HepG2 (cell line): ENCODE data around the gene LHX3. TPM values are rescaled to one million over a fixed set of nuclear protein-coding genes. Genes with fewer than 3 reads are reported as not detected.

Experiments
- ARNT2 ChIP-seq: sonication (generic); formaldehyde crosslinking; IDR thresholded peaks from 2 replicates; pipeline ENCODE4 v1.8.0; 2022; ENCODE audit warnings: mild to moderate bottlenecking, low read depth, missing genetic modification reagents, moderate library complexity
- ATF7 ChIP-seq, 2 experiments: fragments of 450-650 bp in 1 of 2; sonication (generic) in 1 of 2; formaldehyde crosslinking in 1 of 2; IDR thresholded peaks; 2 replicates each; pipeline versions ENCODE4 v1.4.0 to v1.6.1; 2016 to 2020; ENCODE audit warnings: antibody characterized with exemption in 1 of 2, mild to moderate bottlenecking in 1 of 2, missing genetic modification reagents in 1 of 2
- GABPB1 ChIP-seq: IDR thresholded peaks from 2 replicates; pipeline ENCODE4 v1.6.1; 2016; ENCODE audit warnings: mild to moderate bottlenecking, missing genetic modification reagents, moderate library complexity, missing compliant biosample characterization
- GMEB2 ChIP-seq: IDR thresholded peaks from 2 replicates; pipeline ENCODE4 v1.6.1; 2016; ENCODE audit warnings: missing biosample characterization, missing genetic modification reagents, low read depth
- NFE2L2 ChIP-seq: fragments of 150-350 bp; IDR thresholded peaks from 2 replicates; pipeline ENCODE4 v1.6.1; 2014; ENCODE audit warnings: low read length
- NFKB2 ChIP-seq: sonication (generic); formaldehyde crosslinking; IDR thresholded peaks from 2 replicates; pipeline ENCODE4 v1.4.0; 2020; ENCODE audit warnings: missing genetic modification reagents, borderline replicate concordance
- ONECUT2 ChIP-seq: sonication (generic); formaldehyde crosslinking; IDR thresholded peaks from 2 replicates; pipeline ENCODE4 v1.4.0; 2020; ENCODE audit warnings: missing genetic modification reagents
- SMARCC2 ChIP-seq: fragments of 450-650 bp; IDR thresholded peaks from 2 replicates; pipeline ENCODE4 v1.6.1; 2017; ENCODE audit warnings: antibody characterized with exemption, mild to moderate bottlenecking
- TAF1 ChIP-seq: sonication (generic); formaldehyde crosslinking; IDR thresholded peaks from 2 replicates; pipeline ENCODE4 v1.4.0; 2020; ENCODE audit warnings: missing genetic modification reagents
- TOPORS ChIP-seq: sonication (generic); formaldehyde crosslinking; IDR thresholded peaks from 2 replicates; pipeline ENCODE4 v1.8.0; 2023; ENCODE audit warnings: mild to moderate bottlenecking, missing genetic modification reagents
- YEATS4 ChIP-seq: sonication (generic); formaldehyde crosslinking; IDR thresholded peaks from 2 replicates; pipeline ENCODE4 v1.4.0; 2020; ENCODE audit warnings: missing genetic modification reagents, borderline replicate concordance
- ZBTB21 ChIP-seq: sonication (generic); formaldehyde crosslinking; IDR thresholded peaks from 2 replicates; pipeline ENCODE4 v1.4.0; 2020; ENCODE audit warnings: missing genetic modification reagents
- ZNF143 ChIP-seq: sonication (generic); formaldehyde crosslinking; IDR thresholded peaks from 2 replicates; pipeline ENCODE4 v1.4.0; 2020; ENCODE audit warnings: missing genetic modification reagents
- ZNF34 ChIP-seq: sonication (generic); formaldehyde crosslinking; IDR thresholded peaks from 2 replicates; pipeline ENCODE4 v1.4.0; 2020; ENCODE audit warnings: mild to moderate bottlenecking, missing genetic modification reagents, borderline replicate concordance
- ZNF629 ChIP-seq: sonication (generic); formaldehyde crosslinking; conservative IDR thresholded peaks from 2 replicates; pipeline ENCODE4 v1.5.0; 2020; ENCODE audit warnings: missing genetic modification reagents
- ZNF724P ChIP-seq: sonication (generic); formaldehyde crosslinking; IDR thresholded peaks from 2 replicates; pipeline ENCODE4 v1.8.0; 2022; ENCODE audit warnings: missing genetic modification reagents, borderline replicate concordance
- ZNF746 ChIP-seq: sonication (generic); formaldehyde crosslinking; IDR thresholded peaks from 2 replicates; pipeline ENCODE4 v1.8.0; 2022; ENCODE audit warnings: mild to moderate bottlenecking, missing genetic modification reagents
- ZSCAN25 ChIP-seq: sonication (generic); formaldehyde crosslinking; IDR thresholded peaks from 2 replicates; pipeline ENCODE4 v1.8.0; 2022; ENCODE audit warnings: mild to moderate bottlenecking, missing genetic modification reagents
- polyA plus RNA-seq, 8 experiments: library from polyadenylated mRNA; depleted of rRNA in 3 of 8; stranded (reverse) in 7 of 8; unstranded in 1 of 8; fragments of >200 nt; fragmentation: Illumina TruSeq in 4 of 8; extraction: Trizol in 4 of 8; gene quantifications; 2 replicates each; pipeline versions ENCODE4 v1.2.1 to v1.2.3, GENCODE V29; 2011 to 2016; ENCODE audit warnings: low read depth in 4 of 8, missing spikeins in 1 of 8, mixed read lengths in 1 of 8; ENCODE audit not compliant: insufficient read depth in 1 of 8
- total RNA-seq, 5 experiments: library from RNA; depleted of rRNA; stranded (reverse); fragments of >200 nt; fragmentation: Illumina TruSeq; extraction: Trizol; gene quantifications; 2 replicates each; pipeline ENCODE4 v1.2.3, GENCODE V29; 2016; ENCODE audit warnings: low read depth in 1 of 5
- TF ChIP-seq, protein P1 (sequence below): IDR thresholded peaks from 2 replicates; pipeline ENCODE4 v1.6.1; 2016; ENCODE audit warnings: low read depth
- TF ChIP-seq, protein P2 (sequence below): sonication (generic); formaldehyde crosslinking; conservative IDR thresholded peaks from 2 replicates; pipeline ENCODE4 v1.8.0; 2022; ENCODE audit warnings: mild to moderate bottlenecking, moderate library complexity, missing genetic modification reagents
- TF ChIP-seq, protein P3 (sequence below): sonication (generic); formaldehyde crosslinking; IDR thresholded peaks from 2 replicates; pipeline ENCODE4 v1.8.0; 2022; ENCODE audit warnings: missing genetic modification reagents, mild to moderate bottlenecking, moderate library complexity, borderline replicate concordance
- TF ChIP-seq, protein P4 (sequence below): sonication (generic); formaldehyde crosslinking; conservative IDR thresholded peaks from 2 replicates; pipeline ENCODE4 v1.8.1; 2023; ENCODE audit warnings: missing genetic modification reagents

Gene LHX3
- total and polyA plus RNA-seq, 2 of the 13 experiments (the other 11 are each of a cell fraction or from before 2014, with no cell fraction given), result not detected

DNA sequence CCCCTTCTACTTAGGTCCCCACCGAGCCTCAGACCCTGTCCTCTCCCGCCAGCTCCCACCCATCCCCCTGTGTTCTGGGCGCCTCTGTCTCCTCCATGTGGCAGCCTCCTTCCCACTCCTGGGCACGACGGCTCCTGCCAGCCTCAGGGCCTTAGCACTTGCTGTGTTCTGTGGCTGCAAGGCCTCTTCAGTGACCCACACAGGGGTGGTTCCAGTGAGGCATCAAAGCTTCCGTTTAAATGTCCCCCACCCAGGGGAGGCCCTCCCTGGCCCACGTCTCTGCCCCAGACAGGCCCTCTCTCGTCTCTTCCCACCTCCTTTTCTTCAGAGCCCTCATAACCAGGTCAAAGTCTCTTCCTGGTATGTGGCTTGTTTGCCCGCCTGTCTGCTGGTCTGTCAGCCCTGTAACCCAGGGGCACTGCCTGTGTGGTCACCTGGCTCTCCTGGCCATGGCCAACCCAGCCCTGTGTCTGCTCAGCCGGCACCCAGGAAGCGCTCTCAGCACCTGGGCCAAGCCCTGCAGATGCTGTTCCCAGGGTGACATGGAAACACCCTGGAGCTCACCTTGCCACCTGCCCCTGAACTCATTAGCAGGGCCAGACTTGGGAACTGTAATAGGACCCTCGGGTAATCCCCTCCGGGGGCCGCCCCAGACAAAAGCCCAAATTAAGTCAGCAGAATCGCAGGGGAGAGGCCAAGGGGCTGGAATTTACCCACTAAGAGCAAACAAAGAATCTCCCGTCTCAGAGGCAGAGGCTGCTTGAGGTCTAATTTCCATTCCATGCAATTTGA lies 33.7 kb downstream of the LHX3 start (continued):
- TF ChIP-seq ZNF143 (CRISPR knock-in tag) (no peak), SMARCC2 (no peak), ZBTB21 (CRISPR knock-in tag) (no peak), ZNF34 (no peak), ZNF629 (CRISPR knock-in tag) (no peak), ARNT2 (CRISPR knock-in tag) (no peak), ZNF746 (no peak), TOPORS (CRISPR knock-in tag) (no peak), ZNF724P (CRISPR knock-in tag) (no peak), GMEB2 (CRISPR knock-in tag) (no peak), ZSCAN25 (CRISPR knock-in tag) (peak; percentile 83), YEATS4 (CRISPR knock-in tag) (no peak), ATF7 (IDR thresholded peaks at IDR 0.05) (no peak), ATF7 (CRISPR knock-in tag; IDR thresholded peaks at IDR 0.05) (no peak), TAF1 (CRISPR knock-in tag) (no peak), NFE2L2 (no peak), GABPB1 (CRISPR knock-in tag) (no peak), NFKB2 (CRISPR knock-in tag) (no peak), ONECUT2 (CRISPR knock-in tag) (no peak)
- TF ChIP-seq, protein P1, sequence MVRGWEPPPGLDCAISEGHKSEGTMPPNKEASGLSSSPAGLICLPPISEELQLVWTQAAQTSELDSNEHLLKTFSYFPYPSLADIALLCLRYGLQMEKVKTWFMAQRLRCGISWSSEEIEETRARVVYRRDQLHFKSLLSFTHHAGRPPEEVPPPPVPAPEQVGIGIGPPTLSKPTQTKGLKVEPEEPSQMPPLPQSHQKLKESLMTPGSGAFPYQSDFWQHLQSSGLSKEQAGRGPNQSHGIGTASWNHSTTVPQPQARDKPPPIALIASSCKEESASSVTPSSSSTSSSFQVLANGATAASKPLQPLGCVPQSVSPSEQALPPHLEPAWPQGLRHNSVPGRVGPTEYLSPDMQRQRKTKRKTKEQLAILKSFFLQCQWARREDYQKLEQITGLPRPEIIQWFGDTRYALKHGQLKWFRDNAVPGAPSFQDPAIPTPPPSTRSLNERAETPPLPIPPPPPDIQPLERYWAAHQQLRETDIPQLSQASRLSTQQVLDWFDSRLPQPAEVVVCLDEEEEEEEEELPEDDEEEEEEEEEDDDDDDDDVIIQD (CRISPR knock-in tag), result no peak
- TF ChIP-seq, protein P2, sequence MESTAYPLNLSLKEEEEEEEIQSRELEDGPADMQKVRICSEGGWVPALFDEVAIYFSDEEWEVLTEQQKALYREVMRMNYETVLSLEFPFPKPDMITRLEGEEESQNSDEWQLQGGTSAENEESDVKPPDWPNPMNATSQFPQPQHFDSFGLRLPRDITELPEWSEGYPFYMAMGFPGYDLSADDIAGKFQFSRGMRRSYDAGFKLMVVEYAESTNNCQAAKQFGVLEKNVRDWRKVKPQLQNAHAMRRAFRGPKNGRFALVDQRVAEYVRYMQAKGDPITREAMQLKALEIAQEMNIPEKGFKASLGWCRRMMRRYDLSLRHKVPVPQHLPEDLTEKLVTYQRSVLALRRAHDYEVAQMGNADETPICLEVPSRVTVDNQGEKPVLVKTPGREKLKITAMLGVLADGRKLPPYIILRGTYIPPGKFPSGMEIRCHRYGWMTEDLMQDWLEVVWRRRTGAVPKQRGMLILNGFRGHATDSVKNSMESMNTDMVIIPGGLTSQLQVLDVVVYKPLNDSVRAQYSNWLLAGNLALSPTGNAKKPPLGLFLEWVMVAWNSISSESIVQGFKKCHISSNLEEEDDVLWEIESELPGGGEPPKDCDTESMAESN (CRISPR knock-in tag), result no peak
- TF ChIP-seq, protein P3, sequence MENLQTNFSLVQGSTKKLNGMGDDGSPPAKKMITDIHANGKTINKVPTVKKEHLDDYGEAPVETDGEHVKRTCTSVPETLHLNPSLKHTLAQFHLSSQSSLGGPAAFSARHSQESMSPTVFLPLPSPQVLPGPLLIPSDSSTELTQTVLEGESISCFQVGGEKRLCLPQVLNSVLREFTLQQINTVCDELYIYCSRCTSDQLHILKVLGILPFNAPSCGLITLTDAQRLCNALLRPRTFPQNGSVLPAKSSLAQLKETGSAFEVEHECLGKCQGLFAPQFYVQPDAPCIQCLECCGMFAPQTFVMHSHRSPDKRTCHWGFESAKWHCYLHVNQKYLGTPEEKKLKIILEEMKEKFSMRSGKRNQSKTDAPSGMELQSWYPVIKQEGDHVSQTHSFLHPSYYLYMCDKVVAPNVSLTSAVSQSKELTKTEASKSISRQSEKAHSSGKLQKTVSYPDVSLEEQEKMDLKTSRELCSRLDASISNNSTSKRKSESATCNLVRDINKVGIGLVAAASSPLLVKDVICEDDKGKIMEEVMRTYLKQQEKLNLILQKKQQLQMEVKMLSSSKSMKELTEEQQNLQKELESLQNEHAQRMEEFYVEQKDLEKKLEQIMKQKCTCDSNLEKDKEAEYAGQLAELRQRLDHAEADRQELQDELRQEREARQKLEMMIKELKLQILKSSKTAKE (CRISPR knock-in tag), result 0 out of 2 replicates have a peak, but pooled peaks have one; percentile 44
- TF ChIP-seq, protein P4, sequence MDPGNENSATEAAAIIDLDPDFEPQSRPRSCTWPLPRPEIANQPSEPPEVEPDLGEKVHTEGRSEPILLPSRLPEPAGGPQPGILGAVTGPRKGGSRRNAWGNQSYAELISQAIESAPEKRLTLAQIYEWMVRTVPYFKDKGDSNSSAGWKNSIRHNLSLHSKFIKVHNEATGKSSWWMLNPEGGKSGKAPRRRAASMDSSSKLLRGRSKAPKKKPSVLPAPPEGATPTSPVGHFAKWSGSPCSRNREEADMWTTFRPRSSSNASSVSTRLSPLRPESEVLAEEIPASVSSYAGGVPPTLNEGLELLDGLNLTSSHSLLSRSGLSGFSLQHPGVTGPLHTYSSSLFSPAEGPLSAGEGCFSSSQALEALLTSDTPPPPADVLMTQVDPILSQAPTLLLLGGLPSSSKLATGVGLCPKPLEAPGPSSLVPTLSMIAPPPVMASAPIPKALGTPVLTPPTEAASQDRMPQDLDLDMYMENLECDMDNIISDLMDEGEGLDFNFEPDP (CRISPR knock-in tag), result no peak
